Activated CD4-positive, alpha-beta T cell treated with anti-CD3 and anti-CD28 coated beads, Interleukin-2, amount 10 ng/mL, durations not matched to agents 7 days and 5 days (primary cell): Measurements from ENCODE around the gene PGLYRP4. TPM values are rescaled to one million over a fixed set of nuclear protein-coding genes. Genes with fewer than 3 reads are reported as not detected.

Experiments
- CTCF ChIA-PET: fragments of 350-600 bp; sonication (Branson Sonifier 250); formaldehyde crosslinking; loops from one replicate; lab custom pipeline; 2021; ENCODE audit warnings: antibody characterized with exemption; lab: Charles Lee
- POLR2A ChIA-PET: fragments of 350-600 bp; sonication (Branson Sonifier 250); formaldehyde crosslinking; loops from one replicate; lab custom pipeline; 2021; ENCODE audit warnings: antibody characterized with exemption; lab: Charles Lee
- DNase-seq: peaks from one replicate; pipeline ENCODE4 v3.0.0-alpha.2; 2020
- H3K27ac Mint-ChIP-seq: one replicate; pipeline ENCODE4 v1.8.0; 2021; ENCODE audit warnings: mild to moderate bottlenecking, moderate library complexity, mixed read lengths
- H3K27me3 Mint-ChIP-seq: one replicate; pipeline ENCODE4 v1.8.0; 2021; ENCODE audit warnings: mixed read lengths
- H3K36me3 Mint-ChIP-seq: one replicate; pipeline ENCODE4 v1.8.0; 2021; ENCODE audit warnings: low read depth, mixed read lengths
- H3K4me1 Mint-ChIP-seq: one replicate; pipeline ENCODE4 v1.8.0; 2021; ENCODE audit warnings: mixed read lengths
- H3K4me3 Mint-ChIP-seq: one replicate; pipeline ENCODE4 v1.8.0; 2021; ENCODE audit warnings: mild to moderate bottlenecking, moderate library complexity, mixed read lengths
- H3K9me3 Mint-ChIP-seq: one replicate; pipeline ENCODE4 v1.8.0; 2021; ENCODE audit warnings: mixed read lengths
- total RNA-seq, 2 experiments: library from RNA; stranded (reverse); gene quantifications; one replicate each; pipeline ENCODE4 v1.2.3, GENCODE V29; 2021

Gene PGLYRP4, protein sequence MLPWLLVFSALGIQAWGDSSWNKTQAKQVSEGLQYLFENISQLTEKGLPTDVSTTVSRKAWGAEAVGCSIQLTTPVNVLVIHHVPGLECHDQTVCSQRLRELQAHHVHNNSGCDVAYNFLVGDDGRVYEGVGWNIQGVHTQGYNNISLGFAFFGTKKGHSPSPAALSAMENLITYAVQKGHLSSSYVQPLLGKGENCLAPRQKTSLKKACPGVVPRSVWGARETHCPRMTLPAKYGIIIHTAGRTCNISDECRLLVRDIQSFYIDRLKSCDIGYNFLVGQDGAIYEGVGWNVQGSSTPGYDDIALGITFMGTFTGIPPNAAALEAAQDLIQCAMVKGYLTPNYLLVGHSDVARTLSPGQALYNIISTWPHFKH
- total RNA-seq: not detected

DNA sequence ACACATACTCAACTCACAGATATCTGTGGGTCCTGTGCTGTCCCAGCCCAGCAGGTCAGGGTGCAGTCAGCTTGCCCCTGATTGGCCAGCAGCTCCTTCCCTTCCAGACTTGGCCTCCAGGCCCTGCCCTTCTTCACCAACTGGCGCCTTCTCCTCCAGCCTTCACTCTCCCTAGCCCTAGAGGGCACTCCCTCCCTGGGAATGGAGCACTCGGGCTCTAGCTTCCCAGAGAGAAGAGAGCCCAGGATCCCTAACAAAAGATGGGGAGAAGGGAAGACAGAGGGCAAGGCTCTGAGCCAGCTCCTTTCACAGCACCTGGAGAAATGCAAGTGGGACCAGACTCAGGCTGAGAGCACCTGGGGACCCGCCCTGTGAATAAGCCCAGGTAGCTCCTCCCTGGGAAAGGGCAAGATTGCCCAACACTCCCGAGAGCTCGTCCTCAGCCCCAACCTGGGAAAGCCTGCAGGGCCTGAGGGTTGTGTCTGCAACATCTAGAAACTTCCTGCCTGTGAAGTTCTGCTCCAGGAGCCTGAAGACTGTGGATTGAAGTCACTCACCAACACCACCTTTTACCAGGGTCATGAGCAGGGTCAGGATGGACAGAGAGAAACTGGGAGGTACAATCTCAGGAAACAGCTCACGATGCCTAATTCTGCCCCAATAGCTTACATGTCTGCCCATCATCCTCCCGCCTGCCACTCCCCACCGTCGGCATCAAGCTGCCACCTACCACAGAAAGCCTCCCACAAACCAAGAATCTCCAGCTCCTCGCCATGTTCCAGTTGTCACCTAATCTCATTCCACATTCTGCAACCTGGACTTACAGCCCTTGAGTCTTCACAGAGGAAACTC, at the start of gene PGLYRP4:
PGLYRP4 (minus strand) TSS at position 331 of the 852 bp plus-strand sequence. CDS start 909 bp downstream, outside the sequence.
- Mint-ChIP-seq H3K27me3 (peaks cover 26% of the 10 kb centered on the region), H3K9me3 (no peaks in the 10 kb centered on the region), H3K4me3 (no peak within 1 kb of the TSS), H3K36me3 (no peaks in the 10 kb centered on the region), H3K4me1 (peaks cover 29% of the 10 kb centered on the region), H3K27ac (no peak within 1 kb of the TSS)
- ChIA-PET POLR2A (no interaction called here), CTCF (interaction anchor here (1.3 kb wide), 1 partner anchor 13 kb away, joined by 4 read pairs; no protein-coding TSS in a partner anchor)
- peak; percentile 1 for DNase-seq

DNA sequence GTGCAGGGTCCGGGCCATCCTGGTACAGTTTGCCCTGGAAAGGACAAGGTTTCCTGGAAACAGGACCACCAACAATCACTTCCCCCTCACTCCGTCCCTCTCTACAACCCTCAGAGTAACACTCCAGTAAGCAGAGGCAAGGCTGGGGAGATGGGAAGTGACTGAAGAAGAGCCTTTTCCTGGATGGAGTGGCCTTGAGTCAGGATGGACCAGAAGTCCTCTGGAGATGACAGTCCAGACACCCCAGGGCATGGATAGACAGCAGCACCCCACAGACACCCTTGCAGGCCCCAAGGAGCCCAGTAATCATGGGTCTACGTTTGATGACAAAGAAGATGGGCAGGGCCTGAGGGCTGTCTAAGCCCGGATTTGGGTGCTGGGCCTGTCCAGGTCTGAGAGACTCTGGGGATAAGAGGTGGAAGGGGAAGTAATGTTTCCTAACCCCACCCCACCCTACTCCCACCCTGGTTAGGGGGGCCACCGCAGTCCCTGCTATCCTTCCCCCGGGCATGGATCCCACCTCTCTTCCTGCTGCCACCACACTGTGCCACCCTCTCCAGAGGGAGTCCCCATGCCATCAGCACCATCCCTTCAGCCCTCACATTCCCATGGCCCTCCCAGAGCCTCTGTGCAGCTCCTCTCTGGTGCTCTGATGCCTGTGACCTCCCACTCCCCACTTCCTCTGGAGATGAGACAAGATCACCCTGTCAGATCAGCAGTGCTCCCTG, 49.4 kb upstream of the PGLYRP4 start:
- DNase-seq: no peak
- H3K4me1 Mint-ChIP-seq: no peaks in the 10 kb centered on the region
- H3K36me3 Mint-ChIP-seq: no peaks in the 10 kb centered on the region
- no peak overlapping the region for H3K4me3 Mint-ChIP-seq
- POLR2A ChIA-PET: no interaction called here
- no peaks in the 10 kb centered on the region for H3K9me3 Mint-ChIP-seq
- CTCF ChIA-PET: no interaction called here
- H3K27ac Mint-ChIP-seq: no peak overlapping the region
- peaks cover 7% of the 10 kb centered on the region for H3K27me3 Mint-ChIP-seq

DNA sequence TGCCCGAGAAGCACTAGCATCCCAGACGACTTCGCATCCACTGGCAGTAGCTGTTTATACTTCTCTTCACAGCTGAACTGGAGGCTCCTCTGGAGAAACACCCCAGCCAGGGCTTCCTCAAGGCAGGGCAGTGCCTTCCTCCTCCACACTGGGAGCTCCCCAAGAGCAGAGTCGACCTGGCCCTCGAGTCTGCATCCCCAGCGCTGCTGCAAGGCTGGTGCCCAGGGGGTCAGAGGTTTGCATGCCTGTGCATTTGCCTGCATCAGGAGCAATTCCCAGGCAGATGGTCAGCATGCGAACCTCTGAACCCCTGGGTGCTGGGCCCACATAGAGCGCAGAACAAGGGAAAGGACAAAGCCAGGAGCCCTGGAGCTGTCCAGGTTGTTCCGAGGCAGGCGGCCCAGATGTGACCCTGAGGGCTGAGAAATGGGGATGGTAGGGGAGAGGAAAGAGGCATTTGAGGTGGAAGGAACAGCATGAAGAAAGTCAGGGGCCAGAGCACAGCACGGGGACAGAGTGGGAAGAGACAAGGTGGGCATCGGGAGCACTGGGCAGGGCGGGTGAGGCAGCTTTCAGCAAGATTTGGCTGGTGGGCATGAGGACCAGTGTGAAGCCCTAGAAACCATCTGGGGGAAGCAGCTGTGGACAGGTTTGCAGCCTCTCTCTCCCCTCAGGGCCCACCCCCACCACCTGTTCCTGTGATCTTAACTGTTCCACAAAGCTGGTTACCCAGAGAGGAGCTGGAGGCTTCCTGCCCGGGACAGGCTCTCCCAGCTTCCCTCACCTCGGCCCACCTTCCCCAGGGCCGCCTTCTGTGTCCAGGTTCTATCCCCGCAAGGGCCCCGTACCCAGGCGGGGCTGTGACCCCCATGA, 48.6 kb upstream of the PGLYRP4 start:
- H3K27ac Mint-ChIP-seq: no peak overlapping the region
- peaks cover 5% of the 10 kb centered on the region for H3K27me3 Mint-ChIP-seq
- H3K36me3 Mint-ChIP-seq: no peaks in the 10 kb centered on the region
- H3K4me1 Mint-ChIP-seq: no peaks in the 10 kb centered on the region
- DNase-seq: no peak
- POLR2A ChIA-PET: no interaction called here
- no peak overlapping the region for H3K4me3 Mint-ChIP-seq
- CTCF ChIA-PET: no interaction called here
- H3K9me3 Mint-ChIP-seq: no peaks in the 10 kb centered on the region

DNA sequence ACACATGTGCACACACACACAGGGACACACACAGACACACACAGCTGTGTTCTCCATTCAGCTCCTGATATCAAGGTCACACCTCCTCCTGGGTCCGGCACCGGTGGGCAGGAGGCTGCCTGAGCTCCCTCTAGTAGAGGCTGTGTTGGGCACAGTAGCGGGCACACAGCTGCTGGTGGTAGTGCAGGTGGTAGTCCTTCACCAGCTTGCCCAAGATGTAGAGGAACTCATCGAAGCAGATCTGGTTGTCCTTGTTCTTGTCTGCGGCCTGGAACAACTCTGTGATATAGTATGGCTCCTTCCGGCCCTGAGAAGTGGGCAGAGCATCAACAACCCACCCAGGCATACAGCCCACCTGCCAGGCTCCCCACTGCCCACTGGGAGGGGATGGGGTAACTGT, 47.8 kb upstream of the PGLYRP4 start:
- Mint-ChIP-seq H3K9me3 (no peaks in the 10 kb centered on the region), H3K4me3 (no peak overlapping the region), H3K27me3 (peaks cover 8% of the 10 kb centered on the region), H3K4me1 (no peaks in the 10 kb centered on the region), H3K27ac (no peak overlapping the region), H3K36me3 (no peaks in the 10 kb centered on the region)
- DNase-seq: no peak
- POLR2A ChIA-PET: no interaction called here
- CTCF ChIA-PET: no interaction called here

DNA sequence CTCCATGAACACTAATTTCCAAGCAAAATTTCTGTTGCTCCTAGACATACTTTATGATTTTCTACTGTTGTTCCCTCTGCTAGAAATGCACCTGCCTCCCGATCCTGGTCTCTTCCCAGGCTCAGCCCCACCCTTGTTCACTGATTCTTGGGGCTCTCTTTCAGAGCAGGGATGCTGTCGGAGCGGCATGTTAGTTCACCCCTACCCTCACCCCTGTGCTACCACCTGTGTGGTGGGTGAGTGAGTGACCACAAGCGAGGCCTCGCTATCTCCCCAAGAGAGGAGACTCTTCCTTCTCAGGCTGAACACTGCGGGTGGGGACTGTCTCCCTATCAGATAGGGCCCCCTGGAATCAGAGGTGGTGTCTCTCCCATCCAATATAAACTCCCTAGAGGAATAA, 47.1 kb upstream of the PGLYRP4 start:
- H3K4me1 Mint-ChIP-seq: no peaks in the 10 kb centered on the region
- CTCF ChIA-PET: no interaction called here

DNA sequence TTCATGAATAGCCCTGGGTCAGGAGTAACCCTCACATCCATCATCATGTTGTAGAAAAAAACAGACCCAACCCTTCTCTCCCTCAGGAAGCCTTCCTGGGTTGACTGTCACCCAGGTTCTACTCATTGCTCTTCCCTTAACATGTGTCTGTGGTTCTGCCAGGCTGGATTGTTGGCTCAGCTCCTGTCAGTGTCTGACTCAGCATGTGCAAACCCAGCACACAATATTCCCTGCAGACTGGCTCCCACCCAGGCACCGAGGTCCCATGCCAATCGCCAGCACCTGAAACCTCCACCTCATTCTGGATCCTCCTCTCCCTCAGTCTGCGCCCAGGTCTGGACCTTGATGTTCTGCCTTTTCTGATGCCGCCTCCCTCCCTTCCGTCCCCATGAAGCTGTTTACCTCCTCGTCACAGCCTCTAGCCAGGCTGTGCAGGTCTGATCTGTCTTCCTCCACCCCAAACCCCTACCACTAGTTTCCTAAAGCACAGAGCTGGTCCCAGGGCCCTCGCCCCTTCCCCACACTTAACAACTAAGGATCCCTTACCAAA, 46.6 kb upstream of the PGLYRP4 start:
- ChIA-PET CTCF (no interaction called here), POLR2A (no interaction called here)
- Mint-ChIP-seq H3K9me3 (no peaks in the 10 kb centered on the region), H3K4me3 (no peak overlapping the region), H3K36me3 (no peaks in the 10 kb centered on the region), H3K4me1 (no peaks in the 10 kb centered on the region), H3K27me3 (peaks cover 8% of the 10 kb centered on the region), H3K27ac (no peak overlapping the region)
- DNase-seq: no peak

More for the DNA sequence above, 47.1 kb upstream of the PGLYRP4 start:
- Mint-ChIP-seq H3K27me3 (peaks cover 8% of the 10 kb centered on the region), H3K9me3 (no peaks in the 10 kb centered on the region), H3K36me3 (no peaks in the 10 kb centered on the region), H3K27ac (no peak overlapping the region), H3K4me3 (no peak overlapping the region)
- DNase-seq: no peak
- POLR2A ChIA-PET: no interaction called here

DNA sequence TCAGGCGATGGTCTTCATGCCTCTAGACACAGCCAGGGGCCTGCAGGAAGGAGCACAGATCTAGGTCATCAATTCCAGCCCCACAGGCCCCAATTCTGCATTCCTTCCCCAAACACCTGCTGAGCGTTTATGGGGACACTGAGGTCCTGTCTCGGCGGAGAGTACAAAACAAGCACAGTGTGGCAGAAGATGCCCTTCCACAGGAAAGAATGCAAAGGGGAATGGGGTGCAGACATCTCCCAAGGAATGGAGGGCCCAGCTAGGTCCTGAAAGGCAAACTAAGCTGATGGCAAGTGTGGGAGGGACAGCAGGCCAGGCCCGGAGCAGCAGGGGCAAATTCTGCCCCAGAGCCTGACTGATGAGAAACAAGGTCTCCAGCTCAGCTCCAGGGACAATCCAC, 45.8 kb upstream of the PGLYRP4 start:
- no peaks in the 10 kb centered on the region for H3K9me3 Mint-ChIP-seq
- H3K36me3 Mint-ChIP-seq: no peaks in the 10 kb centered on the region

DNA sequence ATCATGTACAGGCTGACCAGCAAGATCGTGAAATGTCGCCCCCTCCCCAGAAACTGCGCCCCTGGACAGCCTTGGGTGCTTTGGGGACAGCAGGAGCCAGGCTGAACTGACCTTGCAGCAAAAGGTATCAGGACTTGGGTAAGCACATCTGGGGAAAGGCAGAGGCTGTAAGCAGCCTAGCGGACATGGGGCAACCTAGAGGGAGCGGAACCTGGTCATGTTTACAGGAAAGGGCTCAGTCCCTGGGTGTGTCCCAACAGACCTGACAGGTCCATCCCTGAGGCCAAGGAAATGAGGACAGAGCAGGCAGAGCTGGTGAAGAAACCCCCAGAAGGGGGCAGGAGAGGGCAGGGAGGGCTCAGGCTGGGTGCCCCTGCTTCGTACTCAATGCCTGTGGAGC, 45.3 kb upstream of the PGLYRP4 start:
- Mint-ChIP-seq H3K4me1 (peaks cover 4% of the 10 kb centered on the region), H3K27ac (no peak overlapping the region), H3K9me3 (no peaks in the 10 kb centered on the region), H3K36me3 (no peaks in the 10 kb centered on the region), H3K4me3 (no peak overlapping the region), H3K27me3 (peaks cover 8% of the 10 kb centered on the region)
- ChIA-PET POLR2A (no interaction called here), CTCF (no interaction called here)
- DNase-seq: no peak

More for the DNA sequence above, 45.8 kb upstream of the PGLYRP4 start:
- CTCF ChIA-PET: no interaction called here
- DNase-seq: no peak
- Mint-ChIP-seq H3K4me1 (peaks cover 4% of the 10 kb centered on the region), H3K27me3 (peaks cover 8% of the 10 kb centered on the region), H3K27ac (no peak overlapping the region), H3K4me3 (no peak overlapping the region)
- POLR2A ChIA-PET: no interaction called here

DNA sequence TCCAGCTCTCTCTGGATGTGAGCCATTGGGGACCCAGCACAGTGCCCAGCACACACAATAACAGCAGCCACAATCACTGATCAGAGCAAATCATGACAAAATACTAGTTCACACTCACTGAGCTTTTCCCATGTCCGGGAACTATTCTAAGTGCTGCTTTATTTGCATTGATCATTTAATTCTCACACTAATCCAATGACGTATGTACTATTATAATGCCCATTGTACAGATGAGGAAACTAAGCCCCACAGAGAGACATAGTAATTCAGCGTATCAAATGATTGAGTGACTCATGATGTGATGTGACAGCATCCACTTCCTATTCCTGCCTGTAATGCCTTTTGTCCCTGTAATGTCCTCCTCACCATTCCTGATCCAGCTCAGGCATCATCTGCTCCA, 44.2 kb upstream of the PGLYRP4 start:
- no peaks in the 10 kb centered on the region for H3K9me3 Mint-ChIP-seq
- no peak overlapping the region for H3K4me3 Mint-ChIP-seq
- DNase-seq: no peak
- H3K4me1 Mint-ChIP-seq: peaks cover 4% of the 10 kb centered on the region
- ChIA-PET CTCF (no interaction called here), POLR2A (no interaction called here)
- no peak overlapping the region for H3K27ac Mint-ChIP-seq
- no peaks in the 10 kb centered on the region for H3K36me3 Mint-ChIP-seq
- H3K27me3 Mint-ChIP-seq: peaks cover 8% of the 10 kb centered on the region

DNA sequence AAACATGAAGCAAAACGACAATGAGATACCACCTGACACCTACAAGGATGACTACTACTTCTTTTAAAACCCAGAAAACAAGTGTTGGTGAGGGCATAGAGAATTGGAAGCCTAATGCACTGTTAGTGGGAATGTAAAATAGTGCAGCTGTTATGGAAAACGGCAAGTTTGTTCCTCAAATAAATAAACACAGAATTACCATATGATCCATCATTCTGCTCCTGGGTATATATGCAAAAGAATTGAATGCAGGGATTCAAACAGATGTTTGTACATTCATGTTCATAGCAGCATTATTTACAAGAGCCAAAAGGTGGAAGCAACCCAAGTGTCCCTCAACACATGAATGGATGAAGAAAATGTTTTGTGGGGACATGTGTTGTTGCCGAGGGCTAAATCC, 43.6 kb upstream of the PGLYRP4 start:
- Mint-ChIP-seq H3K27ac (no peak overlapping the region), H3K27me3 (peaks cover 8% of the 10 kb centered on the region), H3K4me1 (peaks cover 4% of the 10 kb centered on the region), H3K9me3 (no peaks in the 10 kb centered on the region), H3K36me3 (no peaks in the 10 kb centered on the region), H3K4me3 (no peak overlapping the region)
- CTCF ChIA-PET: no interaction called here
- no peak for DNase-seq
- POLR2A ChIA-PET: no interaction called here

DNA sequence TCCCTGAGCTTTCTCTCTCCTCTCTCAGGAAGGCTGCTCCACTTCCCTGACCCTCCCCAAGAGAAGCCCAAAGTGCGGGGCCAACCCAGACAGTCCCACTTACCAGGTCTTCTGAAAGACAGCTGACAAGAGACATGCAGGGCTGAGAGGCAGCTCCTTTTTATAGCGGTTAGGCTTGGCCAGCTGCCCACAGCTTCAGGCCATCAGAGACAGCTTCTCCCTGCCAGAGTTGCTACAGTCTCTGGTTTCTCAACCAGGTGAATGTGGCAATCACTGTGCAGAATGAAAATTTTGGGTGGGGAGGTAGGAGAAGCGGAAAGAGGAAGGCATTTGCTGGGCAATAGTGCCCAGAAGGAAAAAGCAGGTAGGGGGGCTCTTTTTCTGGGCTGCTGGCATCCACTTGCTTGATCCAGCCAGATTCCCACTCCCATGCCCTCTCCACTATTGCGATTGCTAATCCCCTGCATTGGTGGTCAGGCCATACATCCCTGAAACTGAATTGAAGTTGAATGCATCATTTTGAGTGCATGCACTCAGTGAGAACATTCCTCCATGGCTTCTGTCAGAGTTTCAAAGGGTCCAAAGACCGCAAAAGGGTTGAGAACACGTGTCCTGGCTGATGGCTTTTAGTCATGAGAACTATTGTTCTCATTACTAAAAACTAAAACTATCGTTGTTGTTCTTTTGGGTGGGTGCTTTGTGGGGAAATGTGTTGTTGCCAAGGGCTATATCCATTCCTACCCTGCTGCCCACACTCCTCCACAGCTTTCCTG, 42.5 kb upstream of the PGLYRP4 start, which contains the start of gene S100A8:
S100A8 (minus strand) TSS at position 136 of the 773 bp plus-strand sequence. CDS start 538 bp downstream, outside the sequence.
- peaks cover 11% of the 10 kb centered on the region for H3K4me1 Mint-ChIP-seq
- POLR2A ChIA-PET: no interaction called here
- CTCF ChIA-PET: interaction anchor here (0.9 kb wide), 1 partner anchor 14 kb away, joined by 3 read pairs; no protein-coding TSS in a partner anchor

More for the DNA sequence above, 42.5 kb upstream of the PGLYRP4 start, which contains the start of gene S100A8:
- Mint-ChIP-seq H3K27ac (no peak within 1 kb of the TSS), H3K36me3 (no peaks in the 10 kb centered on the region), H3K4me3 (no peak within 1 kb of the TSS), H3K27me3 (peaks cover 8% of the 10 kb centered on the region), H3K9me3 (no peaks in the 10 kb centered on the region)
- DNase-seq: no peak
